ENCODE data around the gene PVALB.

Gene PVALB

GRCh38 chr22:36835903-36836302, 19.1 kb upstream of the PVALB start:
- POLR2A ChIA-PET = no interaction called here
- TF ChIP-seq TARDBP (IDR thresholded peaks at IDR 0.05) (no peak), LEF1 (IDR thresholded peaks at IDR 0.05; ENCODE audit: borderline replicate concordance) (no peak), CTBP1 (IDR thresholded peaks at IDR 0.05; ENCODE audit: borderline replicate concordance) (no peak)
- CTCF ChIA-PET = interaction anchor here (0.6 kb wide), 2 partner anchors 30 to 134 kb away, joined by 3 read pairs; no protein-coding TSS in a partner anchor
- no peak for DNase-seq (ENCODE audit: extremely low spot score)

- CTCF ChIA-PET = no interaction called here
- POLR2A ChIA-PET = no interaction called here
- no peak for DNase-seq (ENCODE audit: extremely low spot score)
- TF ChIP-seq FOXM1 (IDR thresholded peaks at IDR 0.05; ENCODE audit: borderline replicate concordance) (no peak), LEF1 (IDR thresholded peaks at IDR 0.05; ENCODE audit: borderline replicate concordance) (no peak), TARDBP (IDR thresholded peaks at IDR 0.05) (no peak), NFRKB (IDR thresholded peaks at IDR 0.05) (no peak), ARNT (IDR thresholded peaks at IDR 0.05) (no peak), ELF4 (IDR thresholded peaks at IDR 0.05) (no peak), L3MBTL2 (conservative IDR thresholded peaks at IDR 0.05) (no peak), HDGF (IDR thresholded peaks at IDR 0.05; ENCODE audit: borderline replicate concordance) (no peak), FOXA1 (IDR thresholded peaks at IDR 0.05) (no peak), ZNF384 (IDR thresholded peaks at IDR 0.05) (no peak), BHLHE40 (IDR thresholded peaks at IDR 0.05; ENCODE audit: borderline replicate concordance) (no peak), SUZ12 (IDR thresholded peaks at IDR 0.05) (no peak), CTBP1 (IDR thresholded peaks at IDR 0.05; ENCODE audit: borderline replicate concordance) (no peak), SP1 (IDR thresholded peaks at IDR 0.05) (no peak), FOXK2 (IDR thresholded peaks at IDR 0.05) (no peak)
- TF ChIP-seq, protein P1, sequence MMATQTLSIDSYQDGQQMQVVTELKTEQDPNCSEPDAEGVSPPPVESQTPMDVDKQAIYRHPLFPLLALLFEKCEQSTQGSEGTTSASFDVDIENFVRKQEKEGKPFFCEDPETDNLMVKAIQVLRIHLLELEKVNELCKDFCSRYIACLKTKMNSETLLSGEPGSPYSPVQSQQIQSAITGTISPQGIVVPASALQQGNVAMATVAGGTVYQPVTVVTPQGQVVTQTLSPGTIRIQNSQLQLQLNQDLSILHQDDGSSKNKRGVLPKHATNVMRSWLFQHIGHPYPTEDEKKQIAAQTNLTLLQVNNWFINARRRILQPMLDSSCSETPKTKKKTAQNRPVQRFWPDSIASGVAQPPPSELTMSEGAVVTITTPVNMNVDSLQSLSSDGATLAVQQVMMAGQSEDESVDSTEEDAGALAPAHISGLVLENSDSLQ (IDR thresholded peaks at IDR 0.05) = no peak
Observed at GRCh38 chr22:36833073-36833472, 16.2 kb upstream of the PVALB start.

DNA sequence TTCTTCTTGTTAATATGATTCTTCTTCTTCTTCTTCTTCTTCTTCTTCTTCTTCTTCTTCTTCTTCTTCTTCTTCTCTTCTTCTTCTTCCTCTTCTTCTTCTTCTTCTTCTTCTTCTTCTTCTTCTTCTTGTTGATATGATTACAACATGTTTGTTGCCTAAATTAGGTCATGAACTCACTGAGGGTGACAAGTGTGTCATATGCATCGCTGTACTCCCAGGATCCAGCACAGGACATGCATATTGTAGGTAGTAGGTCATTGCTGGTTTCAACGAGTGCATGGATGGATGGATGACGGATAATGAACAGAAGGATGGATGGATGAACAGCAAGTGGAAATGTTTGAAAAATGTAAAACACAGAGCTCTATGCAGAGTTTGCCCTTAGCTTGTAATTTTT, 14.9 kb upstream of the PVALB start:
- no peak for DNase-seq (ENCODE audit: extremely low spot score)
- POLR2A ChIA-PET = no interaction called here
- TF ChIP-seq LEF1 (IDR thresholded peaks at IDR 0.05; ENCODE audit: borderline replicate concordance) = no peak
- TF ChIP-seq ARNT (IDR thresholded peaks at IDR 0.05) = no peak
- no peak for TF ChIP-seq TARDBP (IDR thresholded peaks at IDR 0.05)
- TF ChIP-seq CTBP1 (IDR thresholded peaks at IDR 0.05; ENCODE audit: borderline replicate concordance) = no peak
- TF ChIP-seq, protein P1 (IDR thresholded peaks at IDR 0.05) = no peak
- no peak for TF ChIP-seq FOXK2 (IDR thresholded peaks at IDR 0.05)
- TF ChIP-seq FOXM1 (IDR thresholded peaks at IDR 0.05; ENCODE audit: borderline replicate concordance) = no peak
- no peak for TF ChIP-seq HDGF (IDR thresholded peaks at IDR 0.05; ENCODE audit: borderline replicate concordance)
- TF ChIP-seq ELF4 (IDR thresholded peaks at IDR 0.05) = no peak
- TF ChIP-seq L3MBTL2 (conservative IDR thresholded peaks at IDR 0.05) = no peak
- TF ChIP-seq ZNF384 (IDR thresholded peaks at IDR 0.05) = no peak
- no peak for TF ChIP-seq NFRKB (IDR thresholded peaks at IDR 0.05)
- no peak for TF ChIP-seq BHLHE40 (IDR thresholded peaks at IDR 0.05; ENCODE audit: borderline replicate concordance)
- TF ChIP-seq FOXA1 (IDR thresholded peaks at IDR 0.05) = no peak
- TF ChIP-seq SP1 (IDR thresholded peaks at IDR 0.05) = no peak
- no peak for TF ChIP-seq SUZ12 (IDR thresholded peaks at IDR 0.05)

DNA sequence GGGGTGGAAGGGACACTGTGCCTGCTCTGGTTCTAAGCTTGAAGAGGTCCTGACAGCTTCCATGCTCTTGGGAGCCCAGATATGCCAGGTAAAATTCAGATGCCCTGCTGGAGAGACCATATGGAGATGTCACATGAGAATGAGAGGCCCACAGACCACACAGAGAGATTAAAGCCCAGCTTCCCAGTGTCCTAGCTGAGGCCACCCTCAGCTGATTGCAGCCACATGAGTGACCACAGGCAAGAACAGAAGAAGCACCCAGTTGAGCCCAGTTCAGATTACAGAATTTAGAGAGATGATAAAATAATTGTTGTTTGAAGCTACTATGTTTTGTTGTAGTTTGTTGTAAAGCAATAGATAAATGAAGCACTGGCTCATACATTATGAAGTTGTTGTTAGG, 14.4 kb upstream of the PVALB start:
- TF ChIP-seq HDGF (IDR thresholded peaks at IDR 0.05; ENCODE audit: borderline replicate concordance) = no peak
- TF ChIP-seq FOXM1 (IDR thresholded peaks at IDR 0.05; ENCODE audit: borderline replicate concordance) = no peak
- TF ChIP-seq FOXA1 (IDR thresholded peaks at IDR 0.05) = no peak
- TF ChIP-seq SUZ12 (IDR thresholded peaks at IDR 0.05) = no peak
- no peak for TF ChIP-seq L3MBTL2 (conservative IDR thresholded peaks at IDR 0.05)
- TF ChIP-seq BHLHE40 (IDR thresholded peaks at IDR 0.05; ENCODE audit: borderline replicate concordance) = no peak
- no peak for TF ChIP-seq LEF1 (IDR thresholded peaks at IDR 0.05; ENCODE audit: borderline replicate concordance)
- TF ChIP-seq TARDBP (IDR thresholded peaks at IDR 0.05) = no peak
- TF ChIP-seq ARNT (IDR thresholded peaks at IDR 0.05) = no peak
- no peak for TF ChIP-seq NFRKB (IDR thresholded peaks at IDR 0.05)
- TF ChIP-seq, protein P1 (IDR thresholded peaks at IDR 0.05) = no peak
- TF ChIP-seq ZNF384 (IDR thresholded peaks at IDR 0.05) = no peak
- TF ChIP-seq FOXK2 (IDR thresholded peaks at IDR 0.05) = no peak
- TF ChIP-seq SP1 (IDR thresholded peaks at IDR 0.05) = no peak
- no peak for TF ChIP-seq ELF4 (IDR thresholded peaks at IDR 0.05)
- no peak for TF ChIP-seq CTBP1 (IDR thresholded peaks at IDR 0.05; ENCODE audit: borderline replicate concordance)
- no peak for DNase-seq (ENCODE audit: extremely low spot score)
- POLR2A ChIA-PET = interaction anchor here (0.8 kb wide), 1 partner anchor 55 kb away, joined by 3 read pairs; the partner anchor contains the start of gene IFT27
- CTCF ChIA-PET = no interaction called here

More for the DNA sequence above, 14.9 kb upstream of the PVALB start:
- CTCF ChIA-PET = no interaction called here

GRCh38 chr22:36830601-36831000, 13.8 kb upstream of the PVALB start:
- DNase-seq (ENCODE audit: extremely low spot score) = no peak
- ChIA-PET POLR2A (interaction anchor here (0.8 kb wide), 1 partner anchor 55 kb away, joined by 3 read pairs; the partner anchor contains the start of gene IFT27), CTCF (no interaction called here)
- TF ChIP-seq SUZ12 (IDR thresholded peaks at IDR 0.05) (no peak), TARDBP (IDR thresholded peaks at IDR 0.05) (no peak), HDGF (IDR thresholded peaks at IDR 0.05; ENCODE audit: borderline replicate concordance) (no peak), L3MBTL2 (conservative IDR thresholded peaks at IDR 0.05) (no peak)

GRCh38 chr22:36829370-36830002, 12.7 kb upstream of the PVALB start:
- ChIA-PET CTCF (no interaction called here), POLR2A (no interaction called here)
- DNase-seq (ENCODE audit: extremely low spot score) = no peak
- TF ChIP-seq SUZ12 (IDR thresholded peaks at IDR 0.05) (no peak), ARNT (IDR thresholded peaks at IDR 0.05) (no peak), NFRKB (IDR thresholded peaks at IDR 0.05) (no peak), SP1 (IDR thresholded peaks at IDR 0.05) (no peak), ZNF384 (IDR thresholded peaks at IDR 0.05) (no peak), ELF4 (IDR thresholded peaks at IDR 0.05) (no peak), FOXA1 (IDR thresholded peaks at IDR 0.05) (no peak), LEF1 (IDR thresholded peaks at IDR 0.05; ENCODE audit: borderline replicate concordance) (no peak), TARDBP (IDR thresholded peaks at IDR 0.05) (no peak), L3MBTL2 (conservative IDR thresholded peaks at IDR 0.05) (no peak)
- TF ChIP-seq, protein P1 (IDR thresholded peaks at IDR 0.05) = no peak
